Activated CD4-positive, alpha-beta T cell treated with anti-CD3 and anti-CD28 coated beads for 48 hours (primary cell): ENCODE data around the gene CAPRIN2.

Source experiments
- DNase-seq: peaks from one replicate; pipeline ENCODE4 v3.0.0-alpha.2; 2020

Gene CAPRIN2, protein sequence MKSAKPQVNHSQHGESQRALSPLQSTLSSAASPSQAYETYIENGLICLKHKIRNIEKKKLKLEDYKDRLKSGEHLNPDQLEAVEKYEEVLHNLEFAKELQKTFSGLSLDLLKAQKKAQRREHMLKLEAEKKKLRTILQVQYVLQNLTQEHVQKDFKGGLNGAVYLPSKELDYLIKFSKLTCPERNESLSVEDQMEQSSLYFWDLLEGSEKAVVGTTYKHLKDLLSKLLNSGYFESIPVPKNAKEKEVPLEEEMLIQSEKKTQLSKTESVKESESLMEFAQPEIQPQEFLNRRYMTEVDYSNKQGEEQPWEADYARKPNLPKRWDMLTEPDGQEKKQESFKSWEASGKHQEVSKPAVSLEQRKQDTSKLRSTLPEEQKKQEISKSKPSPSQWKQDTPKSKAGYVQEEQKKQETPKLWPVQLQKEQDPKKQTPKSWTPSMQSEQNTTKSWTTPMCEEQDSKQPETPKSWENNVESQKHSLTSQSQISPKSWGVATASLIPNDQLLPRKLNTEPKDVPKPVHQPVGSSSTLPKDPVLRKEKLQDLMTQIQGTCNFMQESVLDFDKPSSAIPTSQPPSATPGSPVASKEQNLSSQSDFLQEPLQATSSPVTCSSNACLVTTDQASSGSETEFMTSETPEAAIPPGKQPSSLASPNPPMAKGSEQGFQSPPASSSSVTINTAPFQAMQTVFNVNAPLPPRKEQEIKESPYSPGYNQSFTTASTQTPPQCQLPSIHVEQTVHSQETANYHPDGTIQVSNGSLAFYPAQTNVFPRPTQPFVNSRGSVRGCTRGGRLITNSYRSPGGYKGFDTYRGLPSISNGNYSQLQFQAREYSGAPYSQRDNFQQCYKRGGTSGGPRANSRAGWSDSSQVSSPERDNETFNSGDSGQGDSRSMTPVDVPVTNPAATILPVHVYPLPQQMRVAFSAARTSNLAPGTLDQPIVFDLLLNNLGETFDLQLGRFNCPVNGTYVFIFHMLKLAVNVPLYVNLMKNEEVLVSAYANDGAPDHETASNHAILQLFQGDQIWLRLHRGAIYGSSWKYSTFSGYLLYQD

DNA sequence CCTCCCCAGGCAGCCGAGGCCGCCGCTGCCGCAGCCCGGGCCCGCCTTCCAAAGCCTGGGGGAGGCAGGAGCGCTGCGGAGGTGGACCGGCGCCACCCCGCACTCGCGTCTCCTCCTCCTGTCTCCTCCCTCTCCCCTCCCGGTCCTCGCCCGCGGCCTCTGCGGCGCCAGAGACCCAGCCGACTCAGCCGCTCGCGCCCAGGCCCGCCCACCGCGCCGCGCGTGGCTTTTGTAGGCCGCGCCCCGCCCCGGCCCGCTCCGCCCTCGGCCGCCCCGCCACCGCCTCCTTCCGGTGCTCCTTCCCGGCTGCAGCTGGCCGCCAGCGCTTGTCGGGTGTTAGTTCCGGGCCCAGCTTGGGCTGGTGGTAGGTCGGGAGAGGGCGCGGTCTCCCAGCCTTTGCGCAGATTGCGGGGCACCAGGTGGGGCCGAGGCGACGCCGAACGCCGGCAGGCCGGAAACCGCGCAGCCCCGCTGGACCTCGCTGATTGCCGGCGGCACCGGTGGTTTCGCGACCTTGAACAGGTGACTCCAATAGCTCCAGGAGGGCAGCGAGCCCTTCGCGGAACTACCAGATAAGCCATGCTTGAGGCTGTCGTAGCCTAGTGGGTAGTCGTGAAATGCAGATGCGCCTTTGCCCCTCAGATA, at the start of gene CAPRIN2:
CAPRIN2 (minus strand) TSS at position 202 of the 645 bp plus-strand sequence. CDS start 1,431 bp downstream, outside the sequence.
- peak; percentile 94 for DNase-seq

DNA sequence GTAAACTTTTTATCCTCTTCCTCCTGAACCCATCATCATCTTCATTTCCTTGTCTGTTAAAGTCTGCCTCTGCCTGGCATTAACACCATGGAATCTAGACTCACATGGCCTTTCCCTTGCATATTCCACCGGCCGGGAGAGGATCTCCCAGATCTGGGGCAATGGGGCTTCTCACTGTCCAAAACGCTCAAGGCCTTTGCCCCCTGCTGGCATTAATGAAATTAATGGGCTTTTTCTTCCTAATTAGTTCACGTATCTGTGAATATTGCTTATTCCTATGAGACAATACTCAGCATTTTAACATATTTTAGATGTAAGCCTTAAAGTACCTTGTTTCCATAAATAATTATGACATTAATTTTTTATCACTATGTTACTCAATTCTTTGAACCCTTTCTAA, 42.9 kb upstream of the CAPRIN2 start:
- DNase-seq = no peak

DNA sequence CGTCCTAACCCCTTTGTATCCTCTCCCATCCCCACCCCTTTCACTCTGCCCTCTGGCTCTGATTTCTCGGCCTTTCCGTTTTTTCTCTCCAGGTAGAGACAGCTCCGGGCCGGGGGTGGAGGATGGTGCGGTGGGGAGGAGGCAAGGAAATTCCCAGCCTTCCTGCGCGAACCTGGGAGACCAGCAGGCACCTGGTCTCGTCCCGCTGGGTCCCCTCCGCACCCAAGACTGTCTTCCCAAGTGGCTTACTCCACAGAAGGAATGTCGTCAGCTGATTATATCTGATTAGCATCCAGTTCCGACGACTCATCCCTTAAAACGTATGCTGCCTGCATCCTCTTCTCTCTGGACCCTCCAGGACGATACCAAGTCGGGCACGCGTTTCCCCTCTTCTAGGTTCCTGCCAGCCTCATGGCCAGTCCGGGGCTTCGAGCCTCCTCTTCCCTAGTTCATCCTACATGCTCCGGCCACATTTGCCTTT, 42.2 kb upstream of the CAPRIN2 start:
- DNase-seq = no peak

DNA sequence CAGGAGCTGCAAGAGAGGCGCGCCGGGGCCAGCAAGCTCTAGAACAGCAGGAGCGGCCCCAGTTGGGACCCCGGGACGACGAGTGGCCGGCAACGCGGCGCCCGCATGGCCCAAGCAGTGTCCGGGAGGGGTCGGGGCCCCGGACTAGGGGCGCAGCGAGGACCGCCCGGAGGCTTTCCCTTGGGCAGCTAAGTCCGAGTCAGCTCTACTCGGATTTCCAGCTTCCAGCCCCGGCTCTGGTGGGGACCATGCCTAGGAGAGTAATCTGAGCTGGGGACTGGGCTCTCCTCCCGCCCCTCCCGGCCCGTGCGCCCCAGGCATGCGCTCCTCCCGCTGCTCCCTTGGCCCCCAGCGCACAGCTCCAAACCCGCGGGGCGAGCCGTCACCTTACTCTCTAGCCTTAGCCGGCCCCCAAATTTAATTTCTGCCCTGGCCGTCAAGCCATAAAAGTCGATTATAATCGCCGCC, 41.6 kb upstream of the CAPRIN2 start:
- peak; percentile 20 for DNase-seq

DNA sequence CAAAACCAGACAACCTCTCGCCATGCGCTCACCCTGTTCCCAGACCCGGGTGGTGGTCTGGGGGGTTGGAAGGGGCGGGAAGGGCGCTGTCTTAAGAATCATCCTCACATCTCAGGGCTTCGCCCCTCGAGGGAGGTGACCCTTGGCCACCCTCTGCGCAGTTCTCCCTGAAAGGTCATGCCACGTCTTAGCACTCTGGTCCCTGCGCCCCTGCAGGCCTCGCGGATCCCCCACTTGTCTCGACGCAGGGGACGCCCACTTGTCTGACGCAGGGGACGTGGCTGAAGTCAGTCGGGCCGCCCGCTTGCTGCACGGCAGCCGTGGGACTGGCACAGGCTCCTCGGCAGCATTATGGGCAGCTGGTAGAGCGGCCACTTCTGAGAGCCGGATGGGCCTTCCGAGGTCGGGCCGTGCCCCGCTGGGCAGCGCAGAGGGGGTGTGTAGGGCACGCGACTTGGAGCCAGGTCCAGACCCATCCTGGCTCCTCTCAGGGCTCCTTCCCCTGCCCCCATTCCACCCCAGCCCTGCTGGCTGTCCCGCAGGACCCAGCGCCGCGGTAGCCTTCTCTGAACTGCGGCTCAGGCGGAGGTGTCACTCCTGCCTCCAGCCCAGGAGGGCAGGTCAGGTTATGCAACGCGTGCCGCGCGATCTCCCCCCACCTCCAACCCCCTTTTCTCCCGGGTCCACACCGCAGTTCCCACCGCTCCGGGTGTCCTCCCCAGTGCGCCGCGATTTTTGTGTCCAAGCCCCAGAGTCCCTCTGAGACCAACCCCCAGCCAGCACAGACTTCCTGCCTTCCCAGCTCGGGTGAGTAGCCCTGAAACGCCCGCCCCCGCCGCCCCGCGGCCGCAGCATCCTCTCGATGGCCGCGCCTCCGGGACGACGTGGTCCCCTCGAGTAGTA, 40.9 kb upstream of the CAPRIN2 start:
- peak; percentile 81 for DNase-seq

DNA sequence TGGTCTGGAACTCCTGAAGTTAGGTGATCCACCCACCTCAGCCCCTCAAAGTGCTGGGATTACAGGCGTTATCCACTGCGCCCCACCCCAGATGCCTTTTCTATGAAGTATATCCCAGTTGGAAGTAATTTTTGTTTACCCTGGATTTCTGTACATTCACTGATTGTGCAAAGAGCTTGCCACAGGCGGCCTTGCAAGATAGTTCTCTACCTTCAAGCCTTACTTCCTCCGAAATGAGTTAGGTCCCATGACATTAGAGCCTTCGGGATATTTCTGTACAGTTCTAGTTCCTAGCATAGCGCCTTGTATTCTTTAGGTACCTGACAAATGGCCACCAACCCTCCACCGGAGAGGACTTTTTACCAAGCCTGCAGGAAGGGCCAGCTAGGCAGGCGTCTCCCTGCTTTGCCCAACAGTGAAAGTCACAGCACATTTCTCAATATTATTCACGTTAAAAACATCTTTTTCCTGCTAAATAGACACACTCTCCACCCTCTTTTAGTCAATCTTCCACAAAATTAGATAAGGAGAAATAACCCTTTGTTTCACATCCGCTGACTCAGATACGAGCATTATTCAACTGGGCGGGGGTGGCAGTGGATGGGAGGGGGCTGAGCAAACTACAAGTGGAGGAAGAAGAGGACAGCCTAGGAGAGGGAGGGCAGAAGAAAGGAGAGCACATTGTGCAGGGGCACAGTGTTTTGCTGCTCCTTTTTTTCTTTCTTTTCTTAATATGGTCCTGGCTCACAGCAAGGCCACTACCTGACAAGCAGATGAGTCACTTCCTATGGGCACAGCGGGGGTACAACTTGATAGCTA, 40.0 kb upstream of the CAPRIN2 start:
- DNase-seq = peak; percentile 44

DNA sequence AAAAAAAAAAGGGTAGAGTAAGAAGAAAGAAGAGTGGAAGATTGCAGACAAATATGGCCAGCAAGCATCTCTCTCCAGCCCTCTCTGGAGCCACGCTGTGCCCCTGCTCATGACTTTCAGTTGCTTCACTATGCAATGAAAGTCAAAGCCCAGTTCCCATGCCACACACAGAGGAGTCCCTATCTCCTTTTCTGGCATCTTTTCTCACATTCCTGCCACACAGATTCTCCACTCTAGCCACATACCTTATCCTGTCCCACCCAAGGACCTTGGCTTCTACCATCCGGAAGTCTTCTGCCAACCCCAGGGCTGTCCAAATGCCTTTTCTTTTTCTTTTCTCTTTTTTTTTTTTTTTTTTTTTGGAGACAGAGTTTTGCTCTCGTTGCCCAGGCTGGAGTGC, 39.3 kb upstream of the CAPRIN2 start:
- no peak for DNase-seq

DNA sequence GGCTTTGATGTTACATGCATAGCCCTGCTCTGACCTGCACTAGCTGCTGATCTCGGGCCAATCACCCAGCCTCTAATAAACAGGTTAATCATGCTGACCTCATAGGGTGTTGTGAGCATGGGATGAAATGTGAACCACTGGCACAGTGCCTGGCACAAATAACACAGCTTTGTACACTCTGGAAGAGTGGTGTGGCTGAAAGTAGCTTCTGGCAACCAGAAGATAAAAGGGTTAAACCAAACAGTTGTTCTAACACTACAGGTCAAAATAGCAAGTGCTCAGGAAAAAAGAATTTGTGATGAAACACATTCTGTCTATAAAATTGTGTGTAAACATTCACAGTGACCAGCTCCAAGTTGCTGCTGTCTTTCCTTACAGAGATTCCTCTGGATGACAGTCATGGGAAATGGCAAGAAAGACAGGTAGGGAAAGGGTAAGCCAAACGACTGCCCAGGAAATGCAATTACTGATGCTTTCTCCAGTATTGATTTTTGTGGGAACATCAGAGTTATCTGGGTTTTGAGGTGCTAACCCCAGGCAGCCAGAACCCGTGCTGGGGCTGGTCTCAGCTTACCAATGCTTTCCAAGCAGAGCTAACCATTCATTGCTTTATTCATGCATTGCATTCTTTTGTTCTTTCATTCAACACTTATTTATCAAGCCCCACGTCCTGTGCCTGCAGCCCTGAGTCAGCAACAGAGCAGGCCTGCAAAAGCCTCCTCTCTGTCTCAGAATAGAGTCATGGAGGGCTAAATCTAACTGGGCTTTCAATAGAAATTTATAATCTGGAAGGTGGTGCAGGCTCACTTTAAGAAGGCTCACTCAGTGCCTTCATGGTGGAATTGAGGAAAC, 38.1 kb upstream of the CAPRIN2 start:
- no peak for DNase-seq

DNA sequence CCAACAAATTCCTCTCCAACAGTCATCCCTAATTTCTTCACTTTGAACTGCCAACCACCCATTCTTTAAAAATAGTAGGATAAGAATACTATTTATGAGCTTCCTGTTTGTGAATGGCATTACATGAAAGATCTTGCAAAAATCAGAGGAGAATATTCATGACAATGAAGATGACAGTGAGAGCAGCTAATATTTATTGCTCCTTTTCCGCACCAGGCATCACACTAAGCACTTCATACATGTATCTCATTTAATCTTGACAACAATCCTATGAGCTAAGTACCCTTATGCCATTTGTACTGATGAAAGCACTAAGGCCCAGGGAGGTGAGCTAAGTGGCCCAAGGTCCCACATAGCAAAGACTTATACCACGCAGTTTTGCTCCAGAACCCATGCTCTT, 37.3 kb upstream of the CAPRIN2 start:
- no peak for DNase-seq

DNA sequence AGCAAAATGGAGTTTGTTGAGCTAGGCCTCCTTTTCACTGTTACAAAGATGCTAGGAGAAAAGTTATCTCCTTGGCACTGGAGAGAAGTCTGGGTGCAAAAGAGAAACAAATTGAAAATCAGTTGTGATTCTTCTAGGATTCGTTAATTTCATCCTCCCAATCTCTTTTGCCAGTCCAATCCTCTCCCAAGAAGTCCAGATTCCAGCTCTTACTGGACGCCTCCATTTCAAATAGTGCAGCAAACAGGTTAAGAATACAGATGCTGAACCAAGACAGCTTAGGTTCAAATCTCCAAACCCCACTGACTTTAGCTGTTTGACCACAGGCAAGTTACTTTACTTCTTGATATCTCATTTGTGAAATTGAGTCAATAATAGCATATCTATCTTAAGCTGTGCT, 34.0 kb upstream of the CAPRIN2 start:
- DNase-seq = no peak

DNA sequence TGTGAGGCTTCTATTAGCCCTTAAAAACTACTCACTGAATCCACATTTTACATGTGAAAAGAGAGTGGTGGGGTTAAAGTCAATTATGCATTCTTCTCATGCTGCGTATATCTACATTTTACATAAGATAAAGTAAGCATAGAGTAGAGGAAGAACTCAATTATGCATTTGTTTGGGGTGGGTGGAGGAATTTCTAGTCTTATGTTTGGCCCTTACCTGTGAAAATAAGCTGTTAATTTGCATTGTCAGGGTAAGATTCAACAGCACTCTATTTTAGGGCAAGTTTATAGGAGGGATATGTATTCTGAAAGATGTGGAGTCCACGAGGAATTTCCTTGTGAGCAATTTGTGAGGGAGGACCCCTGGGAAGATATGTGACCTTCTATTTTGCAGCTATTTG, 30.9 kb upstream of the CAPRIN2 start:
- no peak for DNase-seq

DNA sequence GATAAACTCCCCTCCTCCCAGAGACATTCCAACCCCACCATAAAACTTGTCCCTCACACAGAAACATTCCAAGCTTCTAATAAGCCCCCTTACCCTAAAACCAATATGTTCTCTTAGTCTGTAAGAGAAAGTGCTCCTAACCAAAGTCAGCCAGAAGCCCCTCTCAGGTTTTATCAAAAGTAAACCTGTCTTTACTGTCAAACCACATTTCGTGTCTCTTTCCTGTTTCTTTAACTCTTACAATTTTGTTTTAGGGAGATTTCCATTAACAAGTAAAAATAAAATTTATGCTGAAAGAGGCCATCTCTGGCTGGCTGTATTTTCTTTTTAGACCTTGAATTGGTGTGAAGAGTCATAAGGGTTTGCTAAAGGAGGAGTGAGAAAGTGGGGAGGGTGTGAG, 29.8 kb upstream of the CAPRIN2 start:
- no peak for DNase-seq

DNA sequence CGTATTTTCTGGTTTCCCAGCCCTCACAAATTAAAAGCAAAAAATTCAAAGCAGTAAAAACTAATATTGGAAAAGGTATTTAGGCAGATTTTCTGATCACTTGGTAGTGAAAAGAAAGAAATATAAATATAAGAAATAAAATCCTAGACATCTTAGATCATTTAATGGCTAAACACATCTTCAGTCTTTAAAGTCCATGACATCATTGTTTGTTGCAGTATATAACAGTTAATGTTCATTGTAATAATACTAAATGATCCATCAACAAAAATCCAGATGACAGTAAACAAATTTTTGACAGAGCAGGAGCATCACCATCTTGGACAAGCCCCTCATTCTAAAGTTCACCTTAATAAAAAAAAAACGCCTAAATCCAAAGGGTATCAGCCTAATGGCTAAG, 29.2 kb upstream of the CAPRIN2 start:
- no peak for DNase-seq

DNA sequence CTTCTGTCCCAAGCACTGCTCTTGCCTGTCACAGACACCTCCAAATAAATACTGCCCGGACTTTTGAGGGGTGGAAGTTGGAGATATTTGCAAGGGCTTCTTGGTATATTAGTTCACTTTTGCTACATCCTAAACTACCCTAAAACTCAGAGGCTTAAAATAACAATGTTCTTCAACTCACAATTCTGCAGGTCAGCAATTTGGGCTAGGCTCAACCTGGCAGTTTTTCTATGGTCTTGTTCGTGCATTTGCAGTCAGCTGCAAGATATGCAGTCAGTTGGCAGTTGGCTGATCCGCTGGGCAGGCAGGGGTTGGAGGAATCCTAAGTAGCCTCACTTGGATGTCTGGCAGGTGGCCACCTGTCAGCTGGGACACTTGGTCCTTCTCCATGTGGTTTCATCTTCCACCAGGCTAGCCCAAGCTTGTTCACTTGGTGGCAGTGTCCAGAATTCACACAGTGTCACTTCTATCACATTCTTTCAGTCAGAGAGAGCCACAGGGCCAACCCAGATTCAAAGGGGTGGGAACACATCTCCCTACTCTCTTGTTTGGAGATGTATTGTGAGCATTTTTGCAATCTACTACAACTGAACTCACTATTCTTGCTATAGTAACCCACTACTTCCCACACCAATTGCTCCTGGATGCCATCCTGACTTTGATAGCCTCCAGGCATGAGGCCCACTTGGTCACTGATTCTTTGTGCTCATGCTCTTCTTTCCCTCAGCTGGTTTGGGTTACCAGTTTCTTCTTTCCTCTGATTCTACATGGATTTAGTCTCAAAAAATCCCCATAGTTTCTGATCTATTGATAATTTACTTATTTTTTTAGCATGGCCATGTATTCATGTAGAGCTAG, 27.8 kb upstream of the CAPRIN2 start:
- no peak for DNase-seq

DNA sequence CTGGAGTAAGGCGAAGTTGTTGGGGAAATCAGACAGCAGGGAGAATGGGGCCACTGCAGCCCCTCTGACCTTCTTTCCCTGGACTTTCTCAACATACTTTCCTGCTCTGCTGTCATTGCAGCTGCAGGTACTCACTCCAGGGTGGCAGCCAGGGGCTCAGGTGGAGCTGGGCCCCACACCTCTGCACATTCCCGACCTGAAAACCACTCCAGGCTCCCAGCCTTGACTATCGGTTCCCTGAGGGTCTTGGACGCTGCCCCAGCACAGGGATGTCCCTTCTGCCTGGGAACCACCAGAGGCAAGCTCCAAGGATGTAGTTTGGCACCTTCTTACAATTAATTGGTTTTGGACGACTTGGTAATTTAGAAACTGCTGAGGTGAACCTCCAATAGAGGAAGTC, 24.8 kb upstream of the CAPRIN2 start:
- no peak for DNase-seq

DNA sequence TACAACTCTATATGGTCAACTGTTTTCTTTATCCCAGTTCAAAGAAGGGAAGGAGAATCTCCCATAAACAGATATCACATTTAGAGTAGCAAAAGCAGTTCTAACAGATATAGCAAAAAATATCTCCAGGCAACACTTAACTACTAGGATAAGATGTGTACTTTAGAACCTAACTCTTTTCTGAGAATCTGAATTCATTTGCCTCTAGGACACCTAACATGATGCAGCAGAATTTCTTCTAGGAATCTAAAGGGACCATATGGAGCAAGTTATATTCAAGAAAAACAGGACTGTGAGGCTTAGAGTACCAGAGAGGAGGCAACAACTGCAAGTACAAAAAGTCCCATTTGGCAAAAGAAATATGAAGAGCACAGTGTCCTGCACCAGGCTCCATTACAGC, 24.4 kb upstream of the CAPRIN2 start:
- DNase-seq = no peak

DNA sequence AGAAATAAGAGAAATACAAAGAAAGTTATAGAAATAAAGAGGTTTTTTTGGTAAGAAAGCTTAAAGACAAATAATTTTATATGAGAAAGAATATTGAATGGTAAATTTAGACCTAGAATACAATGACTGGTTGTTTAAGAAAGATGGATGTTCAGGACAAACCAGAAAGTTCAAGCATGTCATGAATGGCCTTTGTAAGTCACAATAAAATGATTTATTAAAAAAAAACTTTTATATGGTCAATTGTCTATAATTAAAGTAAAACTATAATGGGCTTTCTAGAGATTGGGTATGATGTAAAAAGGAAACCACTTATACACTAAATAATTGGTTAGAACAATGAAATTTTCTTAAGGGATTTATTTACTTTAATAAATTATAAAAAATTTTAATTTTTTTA, 19.8 kb upstream of the CAPRIN2 start:
- DNase-seq = no peak

DNA sequence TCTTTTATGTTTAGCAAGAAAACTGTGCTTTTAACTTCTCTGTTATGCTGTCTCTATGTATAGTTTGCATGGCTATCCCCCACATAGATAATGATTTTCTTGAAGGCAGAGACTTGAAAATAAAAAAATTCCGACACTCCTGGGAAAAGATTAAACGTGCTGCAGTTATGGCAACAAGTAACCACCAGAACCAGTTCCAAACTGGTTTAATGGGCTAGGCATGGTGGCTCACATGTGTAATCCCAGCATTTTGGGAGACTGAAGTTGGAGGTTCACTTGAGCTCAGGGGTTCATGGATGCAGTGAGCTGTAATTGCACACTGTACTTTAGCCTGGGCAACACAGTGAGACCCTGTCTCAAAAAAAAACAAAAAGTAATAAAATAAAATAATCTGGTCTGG, 15.1 kb upstream of the CAPRIN2 start:
- no peak for DNase-seq

DNA sequence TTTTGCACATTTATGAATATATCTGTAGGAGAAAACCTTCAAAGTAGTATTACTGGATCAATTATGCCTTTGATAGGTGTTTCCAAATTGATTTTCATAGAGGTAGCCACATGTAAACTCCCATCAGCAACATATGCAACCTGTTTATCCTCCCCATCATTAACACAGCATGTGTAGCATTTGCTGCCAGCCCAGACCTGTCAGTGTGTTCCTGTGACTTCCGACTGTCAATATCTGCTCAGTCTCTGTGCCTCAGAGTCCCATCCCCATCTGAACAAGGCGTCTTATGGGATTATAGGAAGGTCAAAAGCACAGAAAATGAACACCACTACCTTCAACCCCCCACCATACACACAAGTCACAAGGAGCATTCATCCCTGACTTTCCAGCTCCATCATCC, 9.5 kb upstream of the CAPRIN2 start:
- no peak for DNase-seq
